Measurements from ENCODE around the gene PRDX2. TPM values are rescaled to one million over a fixed set of nuclear protein-coding genes. Genes with fewer than 3 reads are reported as not detected.
"Not testable (repeated sequence)": the region's sequence is repeated elsewhere in the genome, so short reads cannot be mapped to it uniquely, and the experiment has no call there.

The PRDX2 gene
- total RNA-seq, 1 donor from 2014 or later, result 259 TPM

- H3K9me3 ChIP-seq, result no peaks in the 10 kb centered on the region
- H3K36me3 ChIP-seq, result peaks cover 0 to 10% of the 10 kb centered on the region in 2 donors
- peaks cover 10 to 13% of the 10 kb centered on the region in 2 donors for H3K4me1 ChIP-seq
- peak overlapping the region in 1 of 2 donors; percentile 81 for H3K4me3 ChIP-seq
- DNase-seq (ENCODE audit: low spot score in 2 of 2), result no peak
- intact Hi-C loops (cut with DNase I), result no loop called here
- TF ChIP-seq CTCF (IDR thresholded peaks at IDR 0.05), result no peak
- H3K27me3 ChIP-seq, result no peaks in the 10 kb centered on the region
- peak overlapping the region in 1 of 2 donors; percentile 68 for H3K27ac ChIP-seq
These were observed 1.2 kb downstream of the PRDX2 start for GRCh38 chr19:12800466-12800770.

- H3K9me3 ChIP-seq, result no peaks in the 10 kb centered on the region
- intact Hi-C loops (cut with DNase I), result loop anchor here (10.0 kb wide), 1 partner anchor 1205 kb away; the partner anchor contains the start of gene RFX1
- TF ChIP-seq CTCF (IDR thresholded peaks at IDR 0.05), result no peak
- H3K27me3 ChIP-seq, result no peaks in the 10 kb centered on the region
- H3K4me1 ChIP-seq, result peaks cover 10 to 13% of the 10 kb centered on the region in 2 donors
- H3K27ac ChIP-seq, result no peak overlapping the region
- peak overlapping the region in 1 of 2 donors; percentile 81 for H3K4me3 ChIP-seq
- no peak for DNase-seq (ENCODE audit: low spot score in 2 of 2)
- H3K36me3 ChIP-seq, result peaks cover 0 to 10% of the 10 kb centered on the region in 2 donors
These were observed 1.7 kb downstream of the PRDX2 start for GRCh38 chr19:12799742-12800465.

- not testable (repeated sequence) for H3K27me3 ChIP-seq, H3K4me3 ChIP-seq, H3K27ac ChIP-seq, H3K9me3 ChIP-seq
- DNase-seq (ENCODE audit: low spot score in 2 of 2), result peak in 1 of 2 donors; percentile 63
- peaks cover 10 to 13% of the 10 kb centered on the region in 2 donors for H3K4me1 ChIP-seq
- intact Hi-C loops (cut with DNase I), result loop anchor here (10.0 kb wide), 1 partner anchor 1207 kb away; the partner anchor contains the start of gene RFX1
- H3K36me3 ChIP-seq, result peaks cover 0 to 11% of the 10 kb centered on the region in 2 donors
These were observed 4.0 kb downstream of the PRDX2 start for GRCh38 chr19:12797607-12798006.

- peaks cover 2 to 15% of the 10 kb centered on the region in 2 donors for H3K36me3 ChIP-seq
- H3K27ac ChIP-seq, result peak overlapping the region in 1 of 2 donors; percentile 65
- peak in 1 of 2 donors; percentile 61 for DNase-seq (ENCODE audit: low spot score in 2 of 2)
- H3K9me3 ChIP-seq, result no peaks in the 10 kb centered on the region
- TF ChIP-seq CTCF (IDR thresholded peaks at IDR 0.05), result no peak
- intact Hi-C loops (cut with DNase I), result loop anchor here (10.0 kb wide), 1 partner anchor 1208 kb away; the partner anchor contains the start of gene RFX1
- peaks cover 10 to 13% of the 10 kb centered on the region in 2 donors for H3K4me1 ChIP-seq
- H3K4me3 ChIP-seq, result no peak overlapping the region
- H3K27me3 ChIP-seq, result no peaks in the 10 kb centered on the region
These were observed 4.4 kb downstream of the PRDX2 start for GRCh38 chr19:12797141-12797587.

- Histone ChIP-seq H3K4me1 (peaks cover 10% of the 10 kb centered on the region in 2 donors), H3K4me3 (no peak overlapping the region), H3K27me3 (no peaks in the 10 kb centered on the region), H3K36me3 (peaks cover 5 to 15% of the 10 kb centered on the region in 2 donors), H3K9me3 (no peaks in the 10 kb centered on the region), H3K27ac (peak overlapping the region; percentile 41 to 65)
- DNase-seq (ENCODE audit: low spot score in 2 of 2), result peak in 1 of 2 donors; percentile 86
- peak; percentile 93 to 97 (median 94) for TF ChIP-seq CTCF (IDR thresholded peaks at IDR 0.05)
- intact Hi-C loops (cut with DNase I), result loop anchor here (1.0 to 10.0 kb wide), 2 partner anchors 19 to 1208 kb away; partner anchors contain the start of gene RFX1
These were observed 5.2 kb downstream of the PRDX2 start for GRCh38 chr19:12796146-12797071.

All from ascending aorta (tissue), 2 donors.